GM19438 (cell line): Measurements from ENCODE around the gene KRT10.
"Not testable (repeated sequence)": the region's sequence is repeated elsewhere in the genome, so short reads cannot be mapped to it uniquely, and the experiment has no call there.

ENCODE experiments used
- ATAC-seq: cut with Tn5 transposase; IDR thresholded peaks from one replicate; pipeline ENCODE4 v1.9.1; 2021; ENCODE audit warnings: low read depth; ENCODE audit not compliant: unreplicated experiment

Gene KRT10

GRCh38 chr17:40822132-40822812, at the start of gene KRT10:
KRT10 (minus strand) TSS chr17:40822614; CDS start chr17:40822585, 29 bp downstream.
- ATAC-seq = no peak

DNA sequence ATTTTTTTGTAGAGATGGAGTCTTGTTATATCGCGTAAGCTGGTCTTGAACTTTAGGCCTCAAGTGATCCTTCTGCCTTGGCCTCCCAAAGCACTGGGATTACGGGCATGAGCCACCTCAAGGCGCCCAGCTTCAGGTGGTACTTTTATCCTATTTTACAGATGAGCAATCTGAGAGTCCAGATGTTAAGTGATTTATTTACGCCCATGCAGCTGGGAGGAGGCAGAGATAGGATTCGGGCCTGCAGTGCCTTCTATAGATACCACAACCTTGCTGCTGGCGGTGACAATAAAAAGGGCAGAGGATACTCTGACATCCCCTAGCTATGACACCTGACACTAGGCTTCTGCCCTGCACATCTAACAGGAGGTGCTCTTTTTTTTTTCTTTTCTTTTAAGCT, 48.9 kb upstream of the KRT10 start:
- no peak for ATAC-seq

DNA sequence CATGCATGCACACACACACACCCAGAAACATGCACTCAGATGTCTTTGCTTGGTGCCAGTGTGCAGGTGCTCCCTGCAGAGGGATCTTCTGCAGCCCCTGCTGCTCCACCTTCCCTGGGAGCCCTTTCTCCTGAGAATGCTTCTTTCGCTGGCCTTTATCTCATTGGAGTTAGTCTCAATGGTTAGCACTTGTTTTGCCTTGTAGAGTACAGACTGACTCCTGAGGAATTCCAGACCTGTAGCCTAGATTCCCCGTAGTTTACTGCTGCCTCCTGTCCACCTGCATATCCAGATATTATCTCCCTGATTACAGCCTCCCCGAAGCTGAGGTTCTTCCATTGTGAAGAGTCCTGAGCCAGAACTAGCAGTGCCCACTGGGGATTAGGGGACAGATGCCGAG, 47.7 kb upstream of the KRT10 start:
- no peak for ATAC-seq

- no peak for ATAC-seq
Measured at GRCh38 chr17:40866838-40867237, 44.4 kb upstream of the KRT10 start, which contains the start of gene KRT12. KRT12 (minus strand) TSS chr17:40867223; CDS start chr17:40867186, 37 bp downstream.

GRCh38 chr17:40864661-40865390, 42.4 kb upstream of the KRT10 start:
- no peak for ATAC-seq

DNA sequence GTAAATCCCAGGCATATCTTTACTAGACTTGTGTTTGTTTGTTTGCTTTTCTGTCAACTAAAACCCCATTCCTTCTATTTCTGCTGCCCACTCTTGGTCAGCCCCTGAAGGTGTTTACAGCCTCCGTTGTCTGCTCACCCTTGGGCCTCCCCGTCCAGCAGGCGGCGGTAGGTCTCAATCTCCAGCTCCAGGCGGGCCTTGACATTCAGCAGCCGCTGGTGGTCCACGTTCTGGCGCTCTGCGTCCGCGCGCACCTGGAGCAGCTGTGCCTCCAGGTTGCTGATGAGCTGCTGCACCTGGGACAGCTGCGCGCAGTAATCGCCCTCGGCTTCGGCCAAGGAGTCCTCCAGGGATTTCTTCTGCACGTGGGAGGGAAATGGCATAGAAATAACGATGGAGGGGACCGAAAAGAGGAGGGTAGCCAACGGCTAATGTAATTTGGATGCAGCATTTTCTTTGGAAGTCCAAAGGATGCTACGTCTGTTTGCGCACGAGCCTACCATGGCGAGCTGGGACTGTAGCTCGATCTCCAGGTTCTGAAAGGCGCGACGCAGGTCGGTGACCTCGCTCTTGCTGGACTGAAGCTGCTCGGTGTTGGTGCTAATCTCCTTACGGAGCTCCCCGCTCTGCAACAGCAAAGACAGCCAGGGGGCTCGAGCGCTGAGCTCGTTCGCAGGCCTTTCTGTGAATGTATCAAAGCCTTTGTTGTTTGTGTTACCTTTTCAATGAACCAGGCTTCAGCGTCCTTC, 40.7 kb upstream of the KRT10 start:
- no peak for ATAC-seq

DNA sequence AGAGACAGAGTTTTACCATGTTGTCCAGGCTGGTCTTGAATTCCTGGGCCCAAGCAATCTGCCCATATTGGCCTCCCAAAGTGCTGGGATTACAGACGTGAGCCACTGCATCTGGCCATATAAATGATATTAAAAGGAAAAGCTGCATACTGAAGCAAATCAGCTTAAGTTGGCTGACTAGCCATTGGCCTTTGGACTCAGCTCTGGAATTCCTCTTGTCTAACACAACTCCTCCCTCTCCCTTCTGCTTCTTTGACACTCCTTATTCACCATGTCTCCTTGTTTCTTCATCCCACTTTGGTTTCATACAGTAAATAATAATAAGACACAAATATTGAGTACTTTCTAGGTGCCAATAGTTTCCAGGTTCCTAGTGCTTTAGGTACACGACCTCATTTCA, 37.1 kb upstream of the KRT10 start:
- ATAC-seq = no peak

DNA sequence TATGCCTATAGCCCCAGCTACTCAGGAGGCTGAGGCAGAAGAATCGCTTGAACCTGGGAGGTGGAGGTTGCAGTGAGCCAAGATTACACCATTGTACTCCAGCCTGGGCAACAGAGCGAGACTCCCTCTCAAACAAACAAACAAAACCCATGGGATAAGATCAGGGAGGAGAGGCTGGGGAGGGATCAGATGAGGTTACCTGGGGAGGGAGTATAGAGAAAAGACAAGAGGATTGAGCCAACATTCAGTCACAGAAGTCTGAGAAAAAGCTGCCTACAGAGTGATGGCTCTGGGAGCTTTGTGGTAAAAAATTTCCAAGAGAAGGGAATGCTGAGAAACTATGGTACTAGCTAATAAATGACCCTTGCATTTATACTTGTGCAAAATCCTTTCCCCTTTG, 36.3 kb upstream of the KRT10 start:
- not testable (repeated sequence) for ATAC-seq

DNA sequence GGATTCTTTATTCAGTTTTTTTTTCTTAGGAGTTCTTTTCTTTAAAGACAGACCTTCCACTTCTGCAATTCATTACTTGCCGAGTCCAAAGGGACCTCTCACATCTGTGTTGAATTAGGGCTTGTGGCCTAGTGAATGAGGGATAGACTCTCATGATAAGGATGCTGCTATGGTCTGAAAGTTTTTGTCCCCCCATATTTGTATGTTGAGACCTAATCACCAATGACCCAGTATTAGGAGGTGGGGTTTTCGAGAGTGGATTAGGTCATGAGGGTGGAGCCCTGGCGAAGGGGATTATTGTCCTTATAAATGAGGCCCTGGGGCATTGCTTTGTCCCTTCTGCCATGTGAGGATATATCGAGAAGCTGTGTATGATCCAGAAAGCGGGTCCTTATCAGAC, 35.1 kb upstream of the KRT10 start:
- no peak for ATAC-seq

DNA sequence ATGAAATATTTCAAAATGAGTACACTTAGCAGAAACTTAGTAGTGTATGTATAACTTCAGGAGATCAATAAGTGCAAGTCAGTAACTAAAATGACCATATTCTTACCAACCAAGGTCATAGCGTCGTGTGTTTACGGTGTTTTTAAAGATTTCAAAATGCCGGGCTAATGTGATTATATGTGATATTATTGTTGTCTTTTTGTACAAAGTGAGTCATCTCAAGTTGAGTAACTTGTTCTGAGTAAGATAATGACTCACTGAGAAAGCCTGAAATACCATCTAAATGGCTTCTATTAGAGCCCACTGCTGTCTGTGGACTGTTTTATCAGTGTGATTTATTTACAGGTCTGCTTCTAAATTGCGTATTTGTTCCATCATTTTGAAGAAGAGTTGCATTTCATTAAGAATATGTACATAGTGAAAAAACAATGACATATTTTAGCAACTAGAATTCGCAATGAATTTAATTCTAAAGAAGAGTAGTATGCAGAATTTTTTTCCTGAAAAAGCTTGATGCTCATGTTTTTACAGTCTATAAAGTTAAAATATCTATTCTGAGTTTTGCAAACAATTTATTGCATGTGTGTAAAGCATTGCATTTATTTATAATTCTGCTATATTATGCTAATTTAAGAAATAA, 31.9 kb upstream of the KRT10 start:
- ATAC-seq = no peak

DNA sequence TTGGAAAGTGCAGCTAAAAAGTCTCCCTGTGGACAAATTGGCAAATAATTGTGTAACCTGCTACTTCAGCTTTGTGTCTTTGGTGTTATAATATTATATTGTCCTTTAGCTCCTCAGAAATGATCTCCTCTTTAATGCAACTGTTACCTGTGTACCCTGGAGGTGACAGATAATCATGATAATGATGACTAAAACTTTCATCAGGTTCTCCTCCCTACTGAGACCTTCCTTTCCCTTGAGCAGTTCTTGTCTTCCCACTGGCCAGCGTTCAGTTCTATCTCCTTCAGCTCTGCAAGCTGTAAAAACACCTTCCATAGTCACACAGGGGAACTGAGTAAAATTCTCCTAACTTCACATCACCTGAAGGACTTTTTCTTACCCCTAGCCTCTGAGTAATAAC, 29.9 kb upstream of the KRT10 start:
- ATAC-seq = no peak

DNA sequence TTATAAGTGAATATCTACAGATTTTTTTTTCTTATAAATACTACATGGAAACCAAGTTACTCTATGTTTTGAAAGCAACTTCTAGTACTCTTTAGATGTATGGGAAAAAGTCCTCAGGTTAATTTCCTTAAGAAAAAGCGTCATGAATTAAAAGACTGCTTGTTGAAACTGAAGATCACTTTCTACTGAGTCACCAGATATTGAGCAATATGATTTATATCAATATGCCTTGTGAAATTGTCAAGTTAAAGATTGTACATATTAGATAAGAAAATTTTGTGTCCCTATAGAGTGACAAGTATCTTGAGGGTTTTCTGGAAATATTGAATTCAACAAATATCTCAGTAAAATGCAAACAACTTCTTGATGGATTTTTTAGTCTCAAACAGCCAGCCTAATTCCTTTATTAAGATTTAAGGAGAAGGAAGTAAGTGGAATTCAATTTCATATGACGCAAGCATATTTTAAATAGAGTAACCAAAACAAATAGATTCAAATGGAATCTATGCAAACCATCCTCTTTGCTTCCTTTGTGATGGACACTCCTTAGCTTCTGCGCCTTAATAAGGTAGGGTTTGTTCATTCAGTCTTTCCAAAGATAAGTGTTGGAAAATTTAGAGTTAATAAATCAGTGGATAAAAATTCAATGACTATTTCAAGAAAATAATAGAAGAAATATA, 28.0 kb upstream of the KRT10 start:
- no peak for ATAC-seq

DNA sequence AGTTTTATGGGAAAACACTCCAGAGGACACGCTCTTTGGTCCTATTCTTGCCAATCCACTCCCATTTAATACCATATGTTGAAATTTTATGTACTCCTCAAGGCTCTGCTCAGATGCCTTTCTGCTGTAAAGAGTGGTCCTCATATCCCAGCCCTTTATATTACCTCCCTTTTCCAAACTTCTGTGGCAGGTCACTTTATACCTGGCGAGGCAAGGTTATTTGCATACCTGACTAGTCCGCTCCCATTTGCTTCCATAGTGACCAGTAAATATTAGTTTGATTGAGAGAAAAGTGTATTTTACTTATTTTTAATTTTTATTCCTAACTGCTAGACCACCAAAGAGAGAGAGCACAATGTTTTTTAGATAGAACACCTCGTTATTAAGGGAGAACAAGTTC, 27.3 kb upstream of the KRT10 start:
- no peak for ATAC-seq

GRCh38 chr17:40848583-40849235, 26.3 kb upstream of the KRT10 start:
- ATAC-seq = no peak

GRCh38 chr17:40846515-40847144, 24.2 kb upstream of the KRT10 start:
- ATAC-seq = no peak

GRCh38 chr17:40844671-40845107, 22.3 kb upstream of the KRT10 start:
- ATAC-seq = no peak

- no peak for ATAC-seq
Measured at GRCh38 chr17:40843242-40843641, 20.8 kb upstream of the KRT10 start.

- ATAC-seq = no peak
Measured at GRCh38 chr17:40841246-40841645, 18.8 kb upstream of the KRT10 start.

DNA sequence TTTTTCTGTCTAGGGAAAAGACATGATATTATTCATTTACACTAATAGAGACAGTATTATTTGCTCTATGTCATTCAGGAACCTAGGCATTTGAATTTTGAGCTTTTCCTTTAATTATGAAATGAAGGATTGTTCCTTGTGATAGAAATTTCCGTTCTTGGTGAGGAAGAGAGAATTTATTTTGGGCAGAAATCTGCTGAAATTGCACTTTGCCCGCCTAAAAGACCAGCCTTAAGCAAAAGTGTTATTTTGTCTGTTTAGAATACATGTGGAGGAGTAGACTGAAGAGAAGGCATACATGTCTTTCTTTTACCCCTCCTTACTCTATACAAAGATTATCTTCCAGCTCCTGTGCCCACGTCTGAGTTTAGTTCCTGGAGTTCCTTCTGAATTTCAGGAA, 16.8 kb upstream of the KRT10 start:
- no peak for ATAC-seq
